Neural crest cell (in vitro differentiated cells): ENCODE results near the gene HMGA1. TPM values are rescaled to one million over a fixed set of nuclear protein-coding genes. Genes with fewer than 3 reads are reported as not detected.
"Not testable (repeated sequence)": the region's sequence is repeated elsewhere in the genome, so short reads cannot be mapped to it uniquely, and the experiment has no call there.

ENCODE experiments used
- DNase-seq: peaks from one replicate; pipeline ENCODE4 v3.0.0; 2021; ENCODE audit warnings: low read depth, mixed read lengths, low spot score
- H3K27ac Mint-ChIP-seq: one replicate; pipeline ENCODE4 v1.8.0; 2021; ENCODE audit warnings: mild to moderate bottlenecking, mixed read lengths; ENCODE audit not compliant: unreplicated experiment
- H3K27me3 Mint-ChIP-seq: 2 replicates; pipeline ENCODE4 v1.8.0; 2021; ENCODE audit warnings: low read depth, mild to moderate bottlenecking, mixed read lengths
- H3K36me3 Mint-ChIP-seq: 2 replicates; pipeline ENCODE4 v1.8.0; 2021; ENCODE audit warnings: low read depth, mild to moderate bottlenecking, mixed read lengths
- H3K4me1 Mint-ChIP-seq: 2 replicates; pipeline ENCODE4 v1.8.0; 2021; ENCODE audit warnings: mixed read lengths
- H3K4me3 Mint-ChIP-seq: one replicate; pipeline ENCODE4 v1.8.0; 2021; ENCODE audit warnings: mild to moderate bottlenecking, mixed read lengths
- H3K9me3 Mint-ChIP-seq: 2 replicates; pipeline ENCODE4 v1.8.0; 2021; ENCODE audit warnings: mixed read lengths
- total RNA-seq: library from RNA; stranded (reverse); gene quantifications from 2 replicates; pipeline ENCODE4 v1.2.1, GENCODE V29; 2021
- TF ChIP-seq, protein P1 (sequence below): fragments of 200-600 bp; sonication (generic); conservative IDR thresholded peaks from 2 replicates; pipeline ENCODE4 v1.5.0; 2021; ENCODE audit warnings: antibody characterized with exemption, mild to moderate bottlenecking

The HMGA1 gene
- total RNA-seq, 1 donor from 2014 or later: 1,143 TPM

- Mint-ChIP-seq H3K36me3 (peaks cover 9% of the 10 kb centered on the region), H3K27me3 (peaks cover 18% of the 10 kb centered on the region), H3K27ac (no peak overlapping the region), H3K4me3 (peak overlapping the region; percentile 93), H3K9me3 (peaks cover 2% of the 10 kb centered on the region), H3K4me1 (peaks cover 47% of the 10 kb centered on the region)
- TF ChIP-seq, protein P1, sequence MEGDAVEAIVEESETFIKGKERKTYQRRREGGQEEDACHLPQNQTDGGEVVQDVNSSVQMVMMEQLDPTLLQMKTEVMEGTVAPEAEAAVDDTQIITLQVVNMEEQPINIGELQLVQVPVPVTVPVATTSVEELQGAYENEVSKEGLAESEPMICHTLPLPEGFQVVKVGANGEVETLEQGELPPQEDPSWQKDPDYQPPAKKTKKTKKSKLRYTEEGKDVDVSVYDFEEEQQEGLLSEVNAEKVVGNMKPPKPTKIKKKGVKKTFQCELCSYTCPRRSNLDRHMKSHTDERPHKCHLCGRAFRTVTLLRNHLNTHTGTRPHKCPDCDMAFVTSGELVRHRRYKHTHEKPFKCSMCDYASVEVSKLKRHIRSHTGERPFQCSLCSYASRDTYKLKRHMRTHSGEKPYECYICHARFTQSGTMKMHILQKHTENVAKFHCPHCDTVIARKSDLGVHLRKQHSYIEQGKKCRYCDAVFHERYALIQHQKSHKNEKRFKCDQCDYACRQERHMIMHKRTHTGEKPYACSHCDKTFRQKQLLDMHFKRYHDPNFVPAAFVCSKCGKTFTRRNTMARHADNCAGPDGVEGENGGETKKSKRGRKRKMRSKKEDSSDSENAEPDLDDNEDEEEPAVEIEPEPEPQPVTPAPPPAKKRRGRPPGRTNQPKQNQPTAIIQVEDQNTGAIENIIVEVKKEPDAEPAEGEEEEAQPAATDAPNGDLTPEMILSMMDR: no peak
- DNase-seq: no peak
These were observed 11.0 kb downstream of the HMGA1 start for GRCh38 chr6:34247481-34248197.

GRCh38 chr6:34248198-34248726 is 11.6 kb downstream of the HMGA1 start:
- Mint-ChIP-seq H3K4me1 (peaks cover 41% of the 10 kb centered on the region), H3K27me3 (peaks cover 18% of the 10 kb centered on the region), H3K4me3 (peak overlapping the region; percentile 93), H3K27ac (peak overlapping the region; percentile 95), H3K36me3 (peaks cover 6% of the 10 kb centered on the region), H3K9me3 (peaks cover 2% of the 10 kb centered on the region)
- peak; percentile 34 for DNase-seq
- TF ChIP-seq, protein P1: no peak

- peak; percentile 99 for DNase-seq
- Mint-ChIP-seq H3K9me3 (peaks cover 2% of the 10 kb centered on the region), H3K36me3 (peaks cover 6% of the 10 kb centered on the region), H3K4me1 (peaks cover 36% of the 10 kb centered on the region), H3K27ac (peak within 1 kb of the TSS; percentile 96), H3K27me3 (peaks cover 18% of the 10 kb centered on the region), H3K4me3 (peak within 1 kb of the TSS; percentile 95)
- TF ChIP-seq, protein P1: peak; percentile 94
These were observed 12.2 kb downstream of the HMGA1 start, which contains the start of gene SMIM29 for GRCh38 chr6:34248727-34249468. Gene SMIM29, minus strand, starts transcription at chr6:34249006. Its CDS starts 1,215 bp downstream, at chr6:34247791.

DNA sequence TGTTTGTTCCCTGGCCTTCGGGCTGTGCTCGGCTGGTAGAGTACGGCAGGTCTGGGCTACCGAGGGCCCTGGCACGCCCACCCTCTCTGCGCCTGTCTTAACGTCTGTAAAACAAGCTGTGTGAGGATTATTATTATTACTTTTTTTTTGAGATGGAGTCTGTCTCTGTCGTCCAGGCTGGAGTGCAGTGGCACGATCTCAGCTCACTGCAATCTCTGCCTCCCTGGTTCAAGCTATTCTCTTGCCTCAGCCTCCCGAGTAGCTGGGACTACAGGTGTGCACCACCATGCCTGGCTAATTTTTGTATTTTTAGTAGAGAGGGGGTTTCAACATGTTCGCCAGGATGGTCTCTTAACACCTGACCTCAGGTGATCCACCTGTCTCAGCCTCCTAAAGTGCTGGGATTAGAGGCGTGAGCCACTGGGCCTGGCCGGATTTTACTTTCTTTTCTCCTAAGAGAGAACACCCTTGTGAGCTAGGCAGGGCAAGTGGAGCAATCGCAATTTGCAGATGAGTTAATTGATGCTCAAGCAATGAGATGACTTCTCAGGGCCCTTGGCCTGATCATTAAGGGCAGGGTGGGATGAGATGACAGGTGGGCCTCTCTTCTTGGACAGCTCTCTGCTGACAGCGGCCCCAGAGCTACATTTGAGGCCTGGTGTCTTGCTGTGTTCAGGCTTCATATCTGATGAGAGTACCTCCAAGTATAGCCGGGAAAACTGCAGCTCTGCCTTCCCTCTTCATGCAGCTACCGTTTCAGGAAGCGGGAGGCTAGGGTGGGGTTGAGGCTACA is 13.0 kb downstream of the HMGA1 start:
- H3K9me3 Mint-ChIP-seq: peaks cover 2% of the 10 kb centered on the region
- DNase-seq: no peak
- H3K27me3 Mint-ChIP-seq: peaks cover 18% of the 10 kb centered on the region
- H3K27ac Mint-ChIP-seq: peak overlapping the region; percentile 96
- H3K36me3 Mint-ChIP-seq: peaks cover 6% of the 10 kb centered on the region
- peak overlapping the region; percentile 95 for H3K4me3 Mint-ChIP-seq
- peaks cover 31% of the 10 kb centered on the region for H3K4me1 Mint-ChIP-seq
- TF ChIP-seq, protein P1: no peak

- peak overlapping the region; percentile 21 for H3K4me3 Mint-ChIP-seq
- H3K36me3 Mint-ChIP-seq: not testable (repeated sequence)
These were observed 15.7 kb downstream of the HMGA1 start for GRCh38 chr6:34252395-34252794.

More at GRCh38 chr6:34252395-34252794, 15.7 kb downstream of the HMGA1 start:
- not testable (repeated sequence) for H3K27ac Mint-ChIP-seq, DNase-seq, H3K9me3 Mint-ChIP-seq
- peaks cover 11% of the 10 kb centered on the region for H3K4me1 Mint-ChIP-seq
- peaks cover 13% of the 10 kb centered on the region for H3K27me3 Mint-ChIP-seq
